OCI-LY3 (cell line): ENCODE measurements around the gene TECPR2.

Experiments
- EZH2phosphoT487 ChIP-seq: fragments of 200-600 bp; shearing (Covaris generic); IDR thresholded peaks from 2 replicates; pipeline ENCODE4 v1.6.1; 2018; ENCODE audit warnings: antibody characterized with exemption, mixed run types, low read depth
- TF ChIP-seq, protein P1 (sequence below): fragments of 200-600, 300-600 bp; sonication (generic); IDR thresholded peaks from 2 replicates; pipeline ENCODE4 v1.5.1; 2014; ENCODE audit warnings: antibody characterized with exemption, low read length, low read depth

DNA sequence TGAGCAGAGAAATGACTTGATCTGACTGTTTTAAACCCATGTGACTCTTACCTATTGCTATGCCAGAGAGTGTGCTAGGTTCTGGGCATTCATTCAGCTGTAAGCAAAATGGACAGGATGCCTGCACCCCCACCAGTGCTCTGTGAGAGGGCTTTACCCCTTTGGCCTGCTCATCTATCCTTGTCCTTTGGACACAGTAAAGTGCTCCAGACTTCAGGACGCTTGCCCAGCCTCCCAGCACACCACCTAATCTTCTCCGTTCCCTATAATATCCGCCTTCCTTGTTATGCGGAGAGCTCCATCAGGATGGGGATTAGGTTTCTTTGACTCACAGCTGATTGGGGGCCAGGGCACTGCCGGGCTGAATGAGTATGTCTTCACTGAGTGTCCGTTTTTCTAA is 47.6 kb upstream of the TECPR2 start:
- TF ChIP-seq, protein P1, sequence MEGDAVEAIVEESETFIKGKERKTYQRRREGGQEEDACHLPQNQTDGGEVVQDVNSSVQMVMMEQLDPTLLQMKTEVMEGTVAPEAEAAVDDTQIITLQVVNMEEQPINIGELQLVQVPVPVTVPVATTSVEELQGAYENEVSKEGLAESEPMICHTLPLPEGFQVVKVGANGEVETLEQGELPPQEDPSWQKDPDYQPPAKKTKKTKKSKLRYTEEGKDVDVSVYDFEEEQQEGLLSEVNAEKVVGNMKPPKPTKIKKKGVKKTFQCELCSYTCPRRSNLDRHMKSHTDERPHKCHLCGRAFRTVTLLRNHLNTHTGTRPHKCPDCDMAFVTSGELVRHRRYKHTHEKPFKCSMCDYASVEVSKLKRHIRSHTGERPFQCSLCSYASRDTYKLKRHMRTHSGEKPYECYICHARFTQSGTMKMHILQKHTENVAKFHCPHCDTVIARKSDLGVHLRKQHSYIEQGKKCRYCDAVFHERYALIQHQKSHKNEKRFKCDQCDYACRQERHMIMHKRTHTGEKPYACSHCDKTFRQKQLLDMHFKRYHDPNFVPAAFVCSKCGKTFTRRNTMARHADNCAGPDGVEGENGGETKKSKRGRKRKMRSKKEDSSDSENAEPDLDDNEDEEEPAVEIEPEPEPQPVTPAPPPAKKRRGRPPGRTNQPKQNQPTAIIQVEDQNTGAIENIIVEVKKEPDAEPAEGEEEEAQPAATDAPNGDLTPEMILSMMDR, result no peak
- TF ChIP-seq EZH2phosphoT487, result no peak
